Sigmoid colon (tissue), 4 donors: Measurements from ENCODE around the gene ARGFX.

Source experiments
- CTCF ChIP-seq, 4 experiments: fragments of 450-650 bp in 3 of 4; fragments of 200-600 bp in 1 of 4; IDR thresholded peaks; one replicate each; pipeline ENCODE4 v1.5.1; 2016 to 2019; ENCODE audit warnings: antibody characterized with exemption in 4 of 4, mild to moderate bottlenecking in 3 of 4, moderate library complexity in 2 of 4
- EP300 ChIP-seq, 4 donors: sonication (generic); formaldehyde crosslinking; IDR thresholded peaks; one replicate each; pipeline ENCODE4 v1.6.1; 2017; ENCODE audit warnings: antibody characterized with exemption in 4 of 4
- POLR2A ChIP-seq, 2 donors: fragments of 450-650 bp; IDR thresholded peaks; one replicate each; pipeline ENCODE4 v1.6.1; 2016; ENCODE audit warnings: antibody characterized with exemption in 2 of 2, mild to moderate bottlenecking in 2 of 2, moderate library complexity in 2 of 2
- POLR2AphosphoS5 ChIP-seq, 4 donors: sonication (generic); formaldehyde crosslinking; IDR thresholded peaks; one replicate each; pipeline ENCODE4 v1.6.1; 2017; ENCODE audit warnings: antibody characterized with exemption in 4 of 4

- TF ChIP-seq CTCF (IDR thresholded peaks at IDR 0.05) (no peak), POLR2AphosphoS5 (IDR thresholded peaks at IDR 0.05) (no peak), POLR2A (IDR thresholded peaks at IDR 0.05) (no peak), EP300 (IDR thresholded peaks at IDR 0.05) (no peak)
Measured at GRCh38 chr3:121557426-121557934, 10.3 kb upstream of the ARGFX start.
